ENCODE results near the gene PANX3.
"Not testable (repeated sequence)": the region's sequence is repeated elsewhere in the genome, so short reads cannot be mapped to it uniquely, and the experiment has no call there.

The PANX3 gene

DNA sequence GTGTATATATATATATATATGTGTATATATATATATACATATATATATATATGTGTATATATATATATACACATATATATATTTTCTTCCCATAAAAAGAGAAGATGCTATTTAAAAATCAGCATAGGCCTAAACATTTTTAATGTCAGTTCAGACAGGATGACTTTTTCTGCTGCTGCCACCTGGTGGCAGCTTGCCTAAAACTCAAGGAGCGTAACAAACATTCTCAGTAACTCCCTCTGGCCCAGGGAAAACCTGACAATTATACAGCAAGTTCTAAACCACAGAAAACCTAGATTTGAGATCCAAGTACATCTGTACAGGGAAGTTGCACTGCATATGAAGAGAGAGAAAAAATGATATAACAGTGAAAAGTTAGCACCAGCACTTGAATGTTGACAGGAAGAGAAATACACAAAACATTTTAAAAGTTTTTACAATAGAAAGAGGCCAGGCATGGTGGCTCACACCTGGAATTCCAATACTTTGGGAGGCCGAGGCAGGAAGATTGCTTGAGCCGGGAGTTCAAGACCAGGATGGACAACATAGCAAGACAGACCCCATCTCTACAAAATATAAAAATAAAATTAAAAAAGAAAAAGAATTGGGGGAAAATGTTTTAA, 24.9 kb upstream of the PANX3 start:
- Histone ChIP-seq H3K9me3 (no peaks in the 10 kb centered on the region), H4K20me1 (no peaks in the 10 kb centered on the region), H3K36me3 (no peaks in the 10 kb centered on the region), H3K27me3 (no peaks in the 10 kb centered on the region), H3K4me2 (no peak overlapping the region), H3K4me3 (no peak overlapping the region), H3K9ac (no peak overlapping the region), H3K27ac (no peak overlapping the region), H3K4me1 (no peaks in the 10 kb centered on the region)
- TF ChIP-seq Cebpa-rat (IDR thresholded peaks at IDR 0.05): no peak

DNA sequence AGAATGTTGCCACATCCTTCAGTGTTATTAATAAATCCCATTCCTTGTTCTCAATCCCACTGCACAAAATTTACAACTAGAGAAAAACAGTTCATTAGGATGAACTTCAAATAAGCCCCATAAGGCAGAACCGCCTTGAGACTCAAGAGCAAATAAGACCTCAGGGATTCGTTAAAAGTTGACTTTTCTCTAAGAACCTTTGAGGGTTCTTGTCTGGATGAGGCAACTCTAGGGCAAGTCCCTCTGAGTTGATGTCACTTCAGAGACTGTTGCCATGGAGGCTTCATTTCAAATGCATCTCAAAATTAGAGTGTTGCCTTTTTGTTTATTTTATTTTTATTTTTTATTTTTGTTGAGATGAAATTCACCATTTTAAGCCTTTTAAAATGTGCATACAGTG, 19.8 kb upstream of the PANX3 start:
- no peaks in the 10 kb centered on the region for H3K27me3 ChIP-seq
- no peaks in the 10 kb centered on the region for H4K20me1 ChIP-seq
- no peak for TF ChIP-seq Cebpa-rat (IDR thresholded peaks at IDR 0.05)
- H3K27ac ChIP-seq: no peak overlapping the region
- H3K4me2 ChIP-seq: no peak overlapping the region
- no peak overlapping the region for H3K4me3 ChIP-seq
- H3K9ac ChIP-seq: no peak overlapping the region
- H3K36me3 ChIP-seq: no peaks in the 10 kb centered on the region
- no peaks in the 10 kb centered on the region for H3K4me1 ChIP-seq
- no peaks in the 10 kb centered on the region for H3K9me3 ChIP-seq

DNA sequence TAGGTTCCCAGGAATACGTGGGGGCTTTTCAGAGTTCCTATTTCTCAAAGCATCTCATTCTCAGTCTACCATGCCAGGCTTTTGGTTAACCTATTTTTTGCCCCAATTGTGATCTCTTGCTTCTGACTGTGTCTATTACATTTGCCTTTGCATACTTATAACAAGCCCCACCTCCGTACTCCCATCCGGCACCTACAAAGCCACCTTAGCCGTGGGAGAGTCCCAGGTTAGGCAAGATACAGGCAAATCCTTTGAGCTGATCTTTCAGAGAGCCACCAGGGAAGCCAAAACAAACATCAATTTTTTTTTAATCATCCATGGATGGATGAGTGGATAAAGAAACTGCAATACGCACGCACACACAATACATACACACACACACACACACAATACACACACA, 18.6 kb upstream of the PANX3 start:
- H3K4me3 ChIP-seq: no peak overlapping the region
- H3K4me2 ChIP-seq: no peak overlapping the region
- no peak overlapping the region for H3K9ac ChIP-seq
- H3K36me3 ChIP-seq: no peaks in the 10 kb centered on the region
- H3K27me3 ChIP-seq: no peaks in the 10 kb centered on the region
- no peaks in the 10 kb centered on the region for H3K4me1 ChIP-seq
- H3K27ac ChIP-seq: no peak overlapping the region
- no peaks in the 10 kb centered on the region for H3K9me3 ChIP-seq
- no peak for TF ChIP-seq Cebpa-rat (IDR thresholded peaks at IDR 0.05)
- no peaks in the 10 kb centered on the region for H4K20me1 ChIP-seq

DNA sequence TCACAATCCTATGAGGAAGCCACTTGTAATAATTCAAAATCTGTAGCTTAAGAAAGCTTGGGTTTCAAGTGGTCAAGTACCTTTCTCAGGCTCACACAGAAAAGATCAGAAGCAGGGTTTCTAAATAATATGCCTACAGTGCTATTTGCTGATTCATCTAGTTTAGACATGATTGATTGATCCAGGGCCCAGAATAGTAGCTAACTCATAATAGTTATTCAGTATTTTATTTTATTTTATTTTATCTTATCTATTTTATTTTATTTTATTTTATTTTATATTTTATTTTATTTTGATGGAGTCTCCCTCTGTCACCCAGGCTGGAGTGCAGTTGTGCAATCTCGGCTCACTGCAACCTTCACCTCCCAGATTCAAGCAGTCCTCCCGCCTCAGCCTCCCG, 15.9 kb upstream of the PANX3 start:
- H3K4me1 ChIP-seq: no peaks in the 10 kb centered on the region
- H3K4me2 ChIP-seq: no peak overlapping the region
- H4K20me1 ChIP-seq: no peaks in the 10 kb centered on the region
- H3K27me3 ChIP-seq: no peaks in the 10 kb centered on the region
- no peaks in the 10 kb centered on the region for H3K36me3 ChIP-seq
- TF ChIP-seq Cebpa-rat (IDR thresholded peaks at IDR 0.05): no peak
- no peak overlapping the region for H3K4me3 ChIP-seq
- H3K27ac ChIP-seq: no peak overlapping the region
- H3K9ac ChIP-seq: no peak overlapping the region
- no peaks in the 10 kb centered on the region for H3K9me3 ChIP-seq

DNA sequence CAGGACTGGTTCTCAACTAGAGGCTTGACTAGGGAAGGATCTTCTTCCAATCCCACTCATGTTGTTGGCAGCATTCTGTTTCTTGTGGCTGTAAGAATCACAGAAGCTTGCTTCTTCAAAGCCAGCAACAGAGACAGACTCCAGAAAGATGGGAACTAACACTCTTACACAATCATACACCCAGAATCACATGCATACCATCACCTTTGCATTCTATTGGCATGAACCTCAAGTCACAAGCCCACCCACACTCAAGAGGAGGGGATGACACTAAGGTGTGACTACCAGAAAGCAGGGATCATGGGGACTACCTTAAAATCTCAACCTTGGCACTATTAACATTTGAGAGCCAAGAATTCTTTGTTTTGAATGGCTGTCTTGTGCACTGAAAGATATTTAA, 13.6 kb upstream of the PANX3 start:
- no peaks in the 10 kb centered on the region for H3K9me3 ChIP-seq
- H3K4me2 ChIP-seq: no peak overlapping the region
- H4K20me1 ChIP-seq: no peaks in the 10 kb centered on the region
- no peak overlapping the region for H3K4me3 ChIP-seq
- no peaks in the 10 kb centered on the region for H3K27me3 ChIP-seq
- no peaks in the 10 kb centered on the region for H3K36me3 ChIP-seq
- no peaks in the 10 kb centered on the region for H3K4me1 ChIP-seq
- no peak overlapping the region for H3K27ac ChIP-seq
- no peak overlapping the region for H3K9ac ChIP-seq
- no peak for TF ChIP-seq Cebpa-rat (IDR thresholded peaks at IDR 0.05)

DNA sequence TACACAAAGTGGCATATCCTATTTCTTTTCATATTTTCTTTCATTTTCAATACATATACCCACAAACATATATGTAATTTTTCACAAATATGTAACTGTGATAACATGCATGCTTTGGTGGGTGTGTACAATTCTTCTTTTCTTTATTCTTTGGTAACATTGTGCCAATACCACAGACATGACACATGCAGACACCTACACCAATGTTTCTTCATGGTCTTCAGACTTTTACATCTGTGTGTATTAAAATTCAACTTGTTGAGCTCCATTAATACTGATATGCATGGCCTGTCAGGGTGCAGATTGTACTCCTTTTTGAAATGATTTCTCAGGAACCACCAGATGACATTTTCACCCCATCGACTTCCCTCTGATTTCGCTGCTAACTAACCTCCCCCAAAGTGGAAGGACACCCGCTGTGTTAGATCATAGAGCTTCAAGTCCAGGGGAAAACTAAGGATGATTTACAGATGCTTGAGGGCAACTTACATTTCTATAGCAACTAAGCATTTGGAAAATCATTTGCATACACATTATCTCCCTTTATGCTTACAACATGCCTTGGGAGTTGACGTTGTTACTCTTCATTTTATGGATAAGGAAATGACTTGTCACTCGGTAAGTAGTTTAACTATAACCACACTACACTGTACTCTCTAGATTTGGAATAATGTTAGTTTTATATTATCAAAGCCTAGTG, 10.5 kb upstream of the PANX3 start:
- H3K36me3 ChIP-seq: no peaks in the 10 kb centered on the region
- no peak overlapping the region for H3K9ac ChIP-seq
- H3K4me2 ChIP-seq: no peak overlapping the region
- no peak overlapping the region for H3K27ac ChIP-seq
- no peaks in the 10 kb centered on the region for H4K20me1 ChIP-seq
- H3K9me3 ChIP-seq: no peaks in the 10 kb centered on the region
- H3K4me3 ChIP-seq: no peak overlapping the region
- no peaks in the 10 kb centered on the region for H3K27me3 ChIP-seq
- TF ChIP-seq Cebpa-rat (IDR thresholded peaks at IDR 0.05): no peak
- peaks cover 3% of the 10 kb centered on the region for H3K4me1 ChIP-seq

DNA sequence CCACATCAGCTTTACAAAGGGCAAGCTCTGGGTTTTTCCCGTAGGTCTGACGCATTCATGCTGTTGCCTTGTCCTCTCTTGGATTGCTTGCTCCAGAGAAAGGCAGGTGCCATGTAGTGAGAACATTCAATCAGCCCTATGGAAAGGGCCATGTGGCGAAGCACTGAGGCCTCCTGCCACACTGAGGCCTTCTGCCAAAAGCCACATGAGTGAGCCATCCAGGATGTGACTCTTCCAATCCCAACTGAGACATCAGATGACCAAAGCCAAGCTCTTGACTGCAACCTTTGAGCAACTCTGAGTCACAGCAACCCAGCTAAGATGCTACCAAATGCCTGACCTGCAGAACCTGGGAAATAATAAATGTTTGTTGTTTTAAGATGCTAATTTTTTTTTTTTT, 9.0 kb upstream of the PANX3 start:
- Histone ChIP-seq H3K36me3 (no peaks in the 10 kb centered on the region), H3K27ac (no peak overlapping the region), H3K9ac (no peak overlapping the region), H3K9me3 (no peaks in the 10 kb centered on the region), H3K4me1 (peaks cover 6% of the 10 kb centered on the region), H4K20me1 (no peaks in the 10 kb centered on the region), H3K4me2 (no peak overlapping the region), H3K4me3 (no peak overlapping the region), H3K27me3 (no peaks in the 10 kb centered on the region)
- no peak for TF ChIP-seq Cebpa-rat (IDR thresholded peaks at IDR 0.05)

DNA sequence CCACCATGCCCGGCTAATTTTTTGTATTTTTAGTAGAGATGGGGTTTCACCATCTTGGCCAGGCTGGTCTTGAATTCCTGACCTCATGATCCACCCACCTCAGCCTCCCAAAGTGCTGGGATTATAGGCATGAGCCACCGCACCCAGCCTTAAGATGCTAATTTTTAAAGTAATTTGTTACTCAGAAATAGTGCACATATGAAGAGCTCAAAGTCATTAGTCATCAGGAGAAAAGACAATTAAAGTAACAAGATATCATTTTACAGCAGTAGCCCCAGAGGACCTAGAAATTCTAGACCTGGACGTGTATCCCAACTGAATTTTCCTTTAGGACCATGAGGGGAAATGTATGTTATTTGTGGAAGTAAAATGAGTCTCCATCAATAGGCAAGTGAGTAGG, 8.5 kb upstream of the PANX3 start:
- not testable (repeated sequence) for H4K20me1 ChIP-seq, H3K9ac ChIP-seq, H3K4me1 ChIP-seq, H3K27ac ChIP-seq, H3K4me2 ChIP-seq, H3K4me3 ChIP-seq, H3K9me3 ChIP-seq, H3K36me3 ChIP-seq, H3K27me3 ChIP-seq

DNA sequence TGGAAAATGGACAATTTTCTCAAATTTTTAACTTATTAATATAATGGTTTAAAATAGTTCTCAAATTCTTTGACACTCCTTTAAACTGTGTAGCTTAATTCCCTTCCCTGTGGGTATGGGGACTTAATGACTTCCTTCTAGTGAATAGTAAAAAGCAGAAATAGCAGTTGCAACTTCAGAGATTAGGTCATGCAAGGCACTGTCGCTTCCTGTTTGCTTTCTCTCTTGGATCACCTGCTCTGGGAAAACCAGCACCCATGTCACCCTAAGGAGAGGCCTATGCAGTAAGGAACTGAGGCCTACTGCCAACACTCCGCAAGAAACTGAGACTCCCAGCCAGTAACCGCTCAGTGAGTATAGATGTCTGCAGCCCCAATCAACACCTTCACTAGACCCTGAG, 5.5 kb upstream of the PANX3 start:
- H3K4me3 ChIP-seq: no peak overlapping the region
- H3K4me2 ChIP-seq: no peak overlapping the region
- no peak overlapping the region for H3K9ac ChIP-seq
- H4K20me1 ChIP-seq: no peaks in the 10 kb centered on the region
- peaks cover 6% of the 10 kb centered on the region for H3K4me1 ChIP-seq
- no peak for TF ChIP-seq Cebpa-rat (IDR thresholded peaks at IDR 0.05)
- H3K27ac ChIP-seq: no peak overlapping the region
- H3K9me3 ChIP-seq: no peaks in the 10 kb centered on the region
- H3K36me3 ChIP-seq: no peaks in the 10 kb centered on the region
- H3K27me3 ChIP-seq: no peaks in the 10 kb centered on the region

DNA sequence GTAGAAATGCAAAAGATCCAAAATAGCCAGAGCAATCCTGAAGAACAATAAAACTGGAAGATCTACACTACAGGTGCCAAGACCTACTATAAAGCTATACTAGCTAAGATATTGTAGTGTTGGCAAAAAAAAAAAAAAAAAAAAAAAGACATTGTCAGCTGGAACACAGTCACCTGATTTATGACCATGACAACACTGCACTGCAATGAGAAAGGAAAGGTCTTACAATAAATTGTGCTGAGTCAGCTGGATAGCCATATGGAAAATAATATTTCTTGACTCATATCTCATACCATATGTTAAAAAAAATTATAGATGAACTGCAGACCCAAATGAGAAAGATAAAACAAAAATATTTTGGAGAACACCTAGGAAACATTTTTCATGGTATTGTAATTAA, 3.1 kb upstream of the PANX3 start:
- TF ChIP-seq Cebpa-rat (IDR thresholded peaks at IDR 0.05): no peak
- Histone ChIP-seq H3K27me3 (no peaks in the 10 kb centered on the region), H3K27ac (no peak overlapping the region), H3K4me3 (no peak overlapping the region), H3K4me1 (peaks cover 27% of the 10 kb centered on the region), H3K4me2 (no peak overlapping the region), H3K9ac (no peak overlapping the region), H3K36me3 (no peaks in the 10 kb centered on the region), H3K9me3 (no peaks in the 10 kb centered on the region), H4K20me1 (no peaks in the 10 kb centered on the region)

DNA sequence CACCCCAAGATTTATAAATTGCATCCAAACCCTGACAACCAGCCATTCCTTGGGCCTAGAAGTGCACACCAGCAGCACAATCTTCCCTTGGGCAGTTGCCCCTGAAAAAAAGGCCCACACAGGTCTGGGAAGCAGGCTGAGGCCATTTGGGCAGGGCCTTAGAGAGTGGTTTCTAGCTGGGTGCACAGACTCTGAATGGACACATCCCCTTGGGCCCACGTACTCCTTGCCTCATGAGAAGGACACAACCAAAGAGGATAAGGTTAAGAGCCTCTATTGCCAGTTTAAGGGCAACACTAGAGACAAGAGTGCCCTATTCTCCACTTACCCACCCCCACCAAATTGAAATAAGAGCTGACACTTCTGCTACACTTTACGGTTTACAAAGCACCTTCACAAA, 933 bp upstream of the PANX3 start:
- no peak overlapping the region for H3K27ac ChIP-seq
- no peak overlapping the region for H3K9ac ChIP-seq
- H3K36me3 ChIP-seq: no peaks in the 10 kb centered on the region
- H3K4me3 ChIP-seq: no peak overlapping the region
- no peak overlapping the region for H3K4me2 ChIP-seq
- H3K27me3 ChIP-seq: no peaks in the 10 kb centered on the region
- no peaks in the 10 kb centered on the region for H3K9me3 ChIP-seq
- H4K20me1 ChIP-seq: no peaks in the 10 kb centered on the region
- H3K4me1 ChIP-seq: peaks cover 36% of the 10 kb centered on the region
- TF ChIP-seq Cebpa-rat (IDR thresholded peaks at IDR 0.05): no peak
